ENCODE data around the gene TUBGCP2.

- TF ChIP-seq BHLHE40 (IDR thresholded peaks at IDR 0.05; ENCODE audit: borderline replicate concordance) (no peak), ARNT (IDR thresholded peaks at IDR 0.05) (no peak), CTBP1 (IDR thresholded peaks at IDR 0.05; ENCODE audit: borderline replicate concordance) (no peak), ELF4 (IDR thresholded peaks at IDR 0.05) (no peak), SP1 (IDR thresholded peaks at IDR 0.05) (no peak)
Observed at GRCh38 chr10:133312769-133313145, 4.1 kb upstream of the TUBGCP2 start.
